ENCODE data around the gene MAN1B1.

Gene MAN1B1

GRCh38 chr9:137048655-137049543 is 37.9 kb upstream of the MAN1B1 start:
- Histone ChIP-seq H3K4me3 (no peak overlapping the region), H3K27ac (no peak overlapping the region)
- no peak for DNase-seq (ENCODE audit: low spot score)
- TF ChIP-seq, protein P1, sequence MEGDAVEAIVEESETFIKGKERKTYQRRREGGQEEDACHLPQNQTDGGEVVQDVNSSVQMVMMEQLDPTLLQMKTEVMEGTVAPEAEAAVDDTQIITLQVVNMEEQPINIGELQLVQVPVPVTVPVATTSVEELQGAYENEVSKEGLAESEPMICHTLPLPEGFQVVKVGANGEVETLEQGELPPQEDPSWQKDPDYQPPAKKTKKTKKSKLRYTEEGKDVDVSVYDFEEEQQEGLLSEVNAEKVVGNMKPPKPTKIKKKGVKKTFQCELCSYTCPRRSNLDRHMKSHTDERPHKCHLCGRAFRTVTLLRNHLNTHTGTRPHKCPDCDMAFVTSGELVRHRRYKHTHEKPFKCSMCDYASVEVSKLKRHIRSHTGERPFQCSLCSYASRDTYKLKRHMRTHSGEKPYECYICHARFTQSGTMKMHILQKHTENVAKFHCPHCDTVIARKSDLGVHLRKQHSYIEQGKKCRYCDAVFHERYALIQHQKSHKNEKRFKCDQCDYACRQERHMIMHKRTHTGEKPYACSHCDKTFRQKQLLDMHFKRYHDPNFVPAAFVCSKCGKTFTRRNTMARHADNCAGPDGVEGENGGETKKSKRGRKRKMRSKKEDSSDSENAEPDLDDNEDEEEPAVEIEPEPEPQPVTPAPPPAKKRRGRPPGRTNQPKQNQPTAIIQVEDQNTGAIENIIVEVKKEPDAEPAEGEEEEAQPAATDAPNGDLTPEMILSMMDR (IDR thresholded peaks at IDR 0.05) = no peak

DNA sequence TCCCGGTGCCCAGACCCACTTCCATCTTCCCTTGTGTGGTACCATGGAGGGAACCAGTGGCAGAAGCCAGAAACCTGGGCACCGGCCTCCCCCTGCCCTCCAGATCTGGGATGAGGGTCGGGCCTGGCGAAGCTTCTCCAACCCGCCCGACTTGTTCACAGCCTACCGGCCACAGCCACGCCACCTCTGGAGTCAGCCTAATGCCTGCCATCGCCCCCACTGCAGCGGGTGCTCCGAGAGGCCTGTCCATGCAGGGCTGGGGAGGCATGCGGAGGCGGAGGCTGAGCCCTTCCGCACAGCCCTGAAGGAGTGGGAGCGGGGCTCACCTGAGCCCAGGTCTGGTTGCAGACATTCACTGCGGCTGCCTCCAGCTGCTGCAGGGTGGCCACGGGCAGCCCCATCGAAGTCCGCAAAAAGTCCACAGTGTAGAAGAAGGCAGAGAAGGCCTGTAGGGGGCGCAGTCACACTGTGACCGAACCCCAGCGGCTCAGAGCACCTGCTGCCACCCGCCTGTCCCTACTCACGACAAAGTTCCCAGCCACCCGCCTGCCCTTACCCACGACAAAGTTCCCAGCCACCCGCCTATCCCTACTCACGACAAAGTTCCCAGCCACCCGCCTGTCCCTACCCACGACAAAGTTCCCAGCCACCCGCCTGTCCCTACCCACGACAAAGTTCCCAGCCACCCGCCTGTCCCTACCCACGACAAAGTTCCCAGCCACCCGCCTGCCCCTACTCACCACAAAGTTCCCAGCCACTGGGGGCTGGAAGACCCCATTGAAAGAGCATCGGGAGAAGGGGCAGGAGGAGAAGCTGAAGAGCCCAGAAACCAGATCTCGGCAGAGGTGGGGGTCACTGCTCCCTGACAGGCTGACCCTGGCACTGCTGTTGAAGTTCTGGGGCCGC is 37.0 kb upstream of the MAN1B1 start:
- Histone ChIP-seq H3K27ac (no peak overlapping the region), H3K4me3 (no peak overlapping the region)
- DNase-seq (ENCODE audit: low spot score) = no peak
- TF ChIP-seq, protein P1 (IDR thresholded peaks at IDR 0.05) = no peak

- TF ChIP-seq, protein P1 (IDR thresholded peaks at IDR 0.05) = no peak
- no peak for DNase-seq (ENCODE audit: low spot score)
- no peak overlapping the region for H3K27ac ChIP-seq
- H3K4me3 ChIP-seq = no peak overlapping the region
Measured at GRCh38 chr9:137050570-137050969, 36.2 kb upstream of the MAN1B1 start.

GRCh38 chr9:137051145-137051724 is 35.5 kb upstream of the MAN1B1 start:
- H3K27ac ChIP-seq = no peak overlapping the region
- no peak overlapping the region for H3K4me3 ChIP-seq
- TF ChIP-seq, protein P1 (IDR thresholded peaks at IDR 0.05) = no peak
- DNase-seq (ENCODE audit: low spot score) = no peak

GRCh38 chr9:137052293-137052692 is 34.5 kb upstream of the MAN1B1 start:
- Histone ChIP-seq H3K27ac (no peak overlapping the region), H3K4me3 (no peak overlapping the region)
- TF ChIP-seq, protein P1 (IDR thresholded peaks at IDR 0.05) = no peak
- DNase-seq (ENCODE audit: low spot score) = no peak

GRCh38 chr9:137052998-137053943 is 33.5 kb upstream of the MAN1B1 start:
- DNase-seq (ENCODE audit: low spot score) = no peak
- Histone ChIP-seq H3K4me3 (peak overlapping the region; percentile 66), H3K27ac (peak overlapping the region in 1 of 2 donors; percentile 54)
- TF ChIP-seq, protein P1 (IDR thresholded peaks at IDR 0.05) = no peak
